Neural cell (in vitro differentiated cells): Measurements from ENCODE around the gene STAT5B.

Experiments
- CTCF ChIP-seq: fragments of 450-650 bp; IDR thresholded peaks from 2 replicates; pipeline ENCODE4 v1.5.1; 2014; ENCODE audit warnings: antibody characterized with exemption, mild to moderate bottlenecking, moderate library complexity; ENCODE audit not compliant: poor library complexity, severe bottlenecking
- EP300 ChIP-seq: fragments of 450-650 bp; conservative IDR thresholded peaks from 2 replicates; pipeline ENCODE4 v1.6.1; 2014; ENCODE audit warnings: antibody characterized with exemption, mild to moderate bottlenecking, moderate library complexity; ENCODE audit not compliant: poor library complexity, severe bottlenecking
- EZH2 ChIP-seq: fragments of 200-600, 300-800 bp; shearing (Covaris generic), sonication (generic); IDR thresholded peaks from 2 replicates; pipeline ENCODE4 v1.6.1; 2014; ENCODE audit warnings: antibody characterized with exemption, low read length, borderline replicate concordance, mild to moderate bottlenecking; ENCODE audit not compliant: insufficient read depth, poor library complexity, severe bottlenecking
- POLR2AphosphoS5 ChIP-seq: IDR thresholded peaks from 2 replicates; pipeline ENCODE4 v1.6.1; 2012
- RAD21 ChIP-seq: fragments of 450-650 bp; conservative IDR thresholded peaks from 2 replicates; pipeline ENCODE4 v1.6.1; 2014; ENCODE audit warnings: antibody characterized with exemption, mild to moderate bottlenecking, moderate library complexity
- SMC3 ChIP-seq: fragments of 450-650 bp; conservative IDR thresholded peaks from 2 replicates; pipeline ENCODE4 v1.6.1; 2014; ENCODE audit warnings: antibody characterized with exemption, mild to moderate bottlenecking, moderate library complexity; ENCODE audit not compliant: poor library complexity
- TAF1 ChIP-seq: IDR thresholded peaks from 2 replicates; pipeline ENCODE4 v1.6.1; 2012; ENCODE audit warnings: low read depth

GRCh38 chr17:42214156-42214555, 62.0 kb downstream of the STAT5B start:
- TF ChIP-seq EZH2 (no peak), SMC3 (no peak), POLR2AphosphoS5 (no peak), CTCF (no peak), TAF1 (no peak), EP300 (no peak), RAD21 (no peak)
